Stimulated activated effector memory CD8-positive, alpha-beta T cell treated with anti-CD3 and anti-CD28 coated beads, Interleukin-12 subunit alpha, Interleukin-12 subunit beta, amount 100 ng/mL, for 72 hours (primary cell): ENCODE data around the gene UBA1.

Source experiments
- ATAC-seq: fragments of 150-1000 bp; cut with Tn5 transposase; 2 replicates; pipeline ENCODE4 v1.10.0; 2021
- DNase-seq, 2 donors: peaks; one replicate each; pipeline ENCODE4 v3.0.0; 2021 to 2022; ENCODE audit warnings: low spot score in 2 of 2
- H3K27ac Mint-ChIP-seq: one replicate; pipeline ENCODE4 v1.8.0; 2022; ENCODE audit warnings: mild to moderate bottlenecking, mixed read lengths
- H3K36me3 Mint-ChIP-seq: one replicate; pipeline ENCODE4 v1.8.0; 2022; ENCODE audit warnings: mild to moderate bottlenecking, mixed read lengths
- H3K4me1 Mint-ChIP-seq: one replicate; pipeline ENCODE4 v1.8.0; 2022; ENCODE audit warnings: mixed read lengths
- H3K4me3 Mint-ChIP-seq: one replicate; pipeline ENCODE4 v1.8.0; 2022; ENCODE audit warnings: mild to moderate bottlenecking, mixed read lengths
- H3K9me3 Mint-ChIP-seq: one replicate; pipeline ENCODE4 v1.8.0; 2022; ENCODE audit warnings: mixed read lengths

Gene UBA1

GRCh38 chrX:47193475-47194193 lies at the start of gene UBA1:
TSS of gene UBA1 (plus strand) at chrX:47193829. CDS start at chrX:47198803, 4,974 bp downstream.
- ATAC-seq = peak; percentile 81
- Mint-ChIP-seq H3K4me1 (peaks cover 55% of the 10 kb centered on the region), H3K4me3 (peak within 1 kb of the TSS; percentile 97), H3K36me3 (peaks cover 50% of the 10 kb centered on the region), H3K27ac (peak within 1 kb of the TSS; percentile 97), H3K9me3 (no peaks in the 10 kb centered on the region)
- DNase-seq = peak; percentile 74 to 92

DNA sequence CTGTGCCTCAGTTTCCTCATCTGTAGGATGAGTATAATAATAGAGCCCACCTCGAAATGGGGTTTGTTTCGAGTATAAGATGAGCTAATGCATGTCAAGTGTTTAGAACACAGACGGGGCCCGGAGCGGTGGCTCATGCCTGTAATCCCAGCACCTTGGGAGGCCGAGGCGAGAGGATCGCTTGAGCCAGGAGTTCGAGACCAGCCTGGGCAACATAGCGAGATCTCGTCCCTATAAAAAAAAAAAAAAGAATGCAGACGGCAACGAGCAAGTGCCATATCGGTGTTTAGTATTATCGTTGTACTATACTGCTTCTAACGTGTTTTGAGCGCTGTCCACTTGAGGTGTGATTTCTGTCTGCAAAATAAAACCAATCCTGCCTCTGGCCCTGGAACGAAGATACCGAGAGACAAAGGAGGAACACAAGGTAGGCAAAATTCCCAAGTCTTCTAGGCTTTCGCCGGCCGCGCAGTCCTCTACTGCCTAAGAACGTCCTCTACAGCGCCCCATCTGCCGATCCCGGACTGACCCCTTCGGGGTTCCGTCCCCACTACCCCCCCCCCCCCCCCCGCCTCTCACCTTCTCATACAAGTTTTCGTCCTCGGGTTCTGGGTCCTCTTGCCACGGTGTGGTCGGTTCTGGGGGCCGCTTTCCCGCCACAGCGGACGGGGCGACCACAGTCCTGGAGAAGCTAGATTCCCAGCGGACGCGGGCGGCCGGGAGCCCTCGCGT lies 49.6 kb upstream of the UBA1 start:
- H3K9me3 Mint-ChIP-seq = no peaks in the 10 kb centered on the region
- ATAC-seq (no peak), DNase-seq (no peak)
- H3K36me3 Mint-ChIP-seq = peaks cover 76% of the 10 kb centered on the region
- peaks cover 38% of the 10 kb centered on the region for H3K4me1 Mint-ChIP-seq
- H3K4me3 Mint-ChIP-seq = peak overlapping the region; percentile 98
- peak overlapping the region; percentile 100 for H3K27ac Mint-ChIP-seq

GRCh38 chrX:47144626-47145394 lies 48.8 kb upstream of the UBA1 start, which contains the start of the genes NDUFB11 and RBM10:
TSS of gene NDUFB11 (minus strand) at chrX:47144702. CDS start at chrX:47144679, 23 bp downstream.
TSS of gene RBM10 (plus strand) at chrX:47145221. CDS start at chrX:47147482, 2,261 bp downstream.
- Mint-ChIP-seq H3K36me3 (peaks cover 77% of the 10 kb centered on the region), H3K9me3 (no peaks in the 10 kb centered on the region), H3K27ac (peak within 1 kb of the TSS; percentile 100), H3K4me1 (peaks cover 38% of the 10 kb centered on the region), H3K4me3 (peak within 1 kb of the TSS; percentile 98)
- ATAC-seq = peak; percentile 95
- peak; percentile 64 to 90 for DNase-seq

DNA sequence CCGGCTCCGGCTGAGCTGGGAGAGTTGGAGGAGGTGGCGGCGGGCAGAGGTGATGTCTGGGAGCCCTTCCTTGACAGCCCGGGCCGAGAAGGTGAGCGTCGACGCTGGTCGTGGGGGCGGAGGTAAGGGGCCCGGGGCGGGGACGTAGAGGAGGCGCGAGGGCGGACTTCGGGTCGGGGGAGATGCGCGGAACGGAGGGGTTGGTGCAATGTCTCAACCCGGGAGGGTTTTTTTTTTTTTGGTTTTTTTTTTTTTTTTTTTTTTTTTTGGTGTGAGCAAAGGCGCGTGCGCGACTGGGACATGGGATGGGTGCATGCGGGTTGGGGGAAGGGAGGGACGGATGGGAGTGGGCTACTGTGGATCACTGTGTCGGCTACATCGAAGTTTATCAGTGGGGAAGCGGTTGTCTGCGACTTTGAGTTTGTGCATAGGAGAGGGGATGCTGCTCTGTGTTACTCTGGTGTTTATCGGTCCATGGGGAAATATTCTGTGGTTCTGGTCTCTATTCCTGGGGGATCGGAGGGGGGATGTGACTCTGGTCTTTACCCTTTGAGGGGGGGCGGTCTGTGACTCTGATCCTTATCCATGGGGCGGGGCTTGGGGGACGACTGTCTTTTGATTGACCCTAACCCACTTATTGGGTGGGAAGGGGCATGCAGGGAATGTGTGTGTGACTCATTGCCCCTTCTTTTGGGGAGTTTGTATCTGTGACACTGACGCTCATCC lies 48.1 kb upstream of the UBA1 start:
- Mint-ChIP-seq H3K4me1 (peaks cover 34% of the 10 kb centered on the region), H3K36me3 (peaks cover 80% of the 10 kb centered on the region), H3K27ac (peak overlapping the region; percentile 100), H3K9me3 (no peaks in the 10 kb centered on the region), H3K4me3 (peak overlapping the region; percentile 98)
- DNase-seq = no peak
- peak; percentile 25 for ATAC-seq

GRCh38 chrX:47146121-47146935 lies 47.3 kb upstream of the UBA1 start:
- no peak for ATAC-seq
- Mint-ChIP-seq H3K4me3 (peak overlapping the region; percentile 98), H3K4me1 (peaks cover 29% of the 10 kb centered on the region), H3K9me3 (no peaks in the 10 kb centered on the region), H3K36me3 (peaks cover 80% of the 10 kb centered on the region), H3K27ac (peak overlapping the region; percentile 100)
- DNase-seq = no peak

- Mint-ChIP-seq H3K4me3 (peak overlapping the region; percentile 98), H3K27ac (peak overlapping the region; percentile 90), H3K36me3 (peaks cover 80% of the 10 kb centered on the region), H3K9me3 (no peaks in the 10 kb centered on the region), H3K4me1 (peaks cover 29% of the 10 kb centered on the region)
- DNase-seq (no peak), ATAC-seq (no peak)
Measured at GRCh38 chrX:47146936-47147859, 46.4 kb upstream of the UBA1 start.

- Mint-ChIP-seq H3K27ac (no peak overlapping the region), H3K9me3 (no peaks in the 10 kb centered on the region), H3K36me3 (peaks cover 85% of the 10 kb centered on the region), H3K4me3 (no peak overlapping the region), H3K4me1 (peaks cover 16% of the 10 kb centered on the region)
- ATAC-seq = peak; percentile 17
- DNase-seq = no peak
Measured at GRCh38 chrX:47148946-47149345, 44.7 kb upstream of the UBA1 start.

DNA sequence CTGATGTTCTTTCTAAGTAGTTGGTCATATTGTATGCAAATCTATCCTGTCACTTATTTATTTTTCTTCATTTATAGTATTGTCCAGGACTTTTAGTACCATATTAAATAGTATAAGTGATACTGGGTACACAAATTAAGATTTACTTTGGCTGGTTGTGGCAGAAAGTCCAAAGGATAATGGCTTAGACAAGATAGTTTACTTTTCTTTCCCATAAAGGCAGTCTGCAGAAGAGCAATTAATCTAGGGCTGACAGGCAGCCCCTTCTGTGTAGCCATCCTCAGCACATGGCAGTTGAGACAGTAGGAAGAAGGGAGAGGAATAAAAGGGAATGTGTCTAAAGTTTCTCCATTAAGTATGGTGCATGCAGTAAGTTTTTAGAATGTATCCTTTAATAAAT lies 42.2 kb upstream of the UBA1 start:
- no peak for ATAC-seq
- H3K27ac Mint-ChIP-seq = no peak overlapping the region
- H3K9me3 Mint-ChIP-seq = no peaks in the 10 kb centered on the region
- H3K4me3 Mint-ChIP-seq = no peak overlapping the region
- DNase-seq = no peak
- peaks cover 92% of the 10 kb centered on the region for H3K36me3 Mint-ChIP-seq
- H3K4me1 Mint-ChIP-seq = peaks cover 16% of the 10 kb centered on the region

DNA sequence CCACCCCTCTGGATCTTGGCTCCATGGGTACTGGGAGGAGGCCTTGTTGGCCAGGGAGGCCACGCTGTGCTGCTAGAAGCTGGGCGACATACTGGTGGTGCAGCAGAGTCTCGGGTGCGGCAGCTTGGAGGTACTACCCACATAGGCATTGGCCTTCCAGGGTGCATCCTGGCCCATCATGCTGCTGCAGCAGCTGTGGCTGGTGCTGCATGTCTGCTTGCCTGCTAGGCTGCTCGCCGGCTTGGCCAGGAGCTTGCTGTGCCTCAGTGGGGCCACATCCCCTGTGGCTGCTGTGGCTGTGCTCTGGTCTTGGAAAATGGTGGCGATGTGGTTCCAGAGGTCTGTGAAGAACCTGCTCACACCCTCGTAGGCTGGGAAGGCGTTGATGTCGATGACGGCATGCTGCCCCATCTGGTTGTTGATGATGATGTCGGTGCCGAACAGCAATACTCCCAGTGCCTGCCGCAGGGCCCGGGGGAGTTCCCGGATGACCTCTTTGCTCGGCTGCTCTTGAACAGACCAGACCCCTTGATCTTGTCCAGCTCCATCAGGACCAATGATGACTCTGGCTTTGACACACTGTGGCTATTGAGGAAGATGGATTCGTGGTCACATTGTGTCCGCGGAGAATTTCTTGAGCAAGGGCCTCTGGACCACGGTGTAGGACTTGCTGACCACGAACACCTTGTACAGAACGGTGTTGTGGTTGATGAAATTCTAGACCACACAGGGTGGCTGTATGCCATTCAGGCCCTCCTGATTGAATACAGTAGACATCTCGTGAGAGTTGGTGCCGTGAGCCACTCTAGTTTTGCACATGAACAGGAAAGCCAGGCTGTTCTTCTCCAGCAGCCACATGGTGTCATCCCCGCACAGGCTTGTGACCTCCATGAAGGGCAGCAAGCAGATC lies 36.8 kb upstream of the UBA1 start:
- Mint-ChIP-seq H3K36me3 (peaks cover 90% of the 10 kb centered on the region), H3K4me3 (no peak overlapping the region)
- DNase-seq = no peak

GRCh38 chrX:47158131-47158530 lies 35.5 kb upstream of the UBA1 start:
- DNase-seq (no peak), ATAC-seq (no peak)
- Mint-ChIP-seq H3K36me3 (peaks cover 87% of the 10 kb centered on the region), H3K4me3 (no peak overlapping the region), H3K27ac (no peak overlapping the region), H3K9me3 (no peaks in the 10 kb centered on the region), H3K4me1 (no peaks in the 10 kb centered on the region)

More for the DNA sequence above, 36.8 kb upstream of the UBA1 start:
- Mint-ChIP-seq H3K9me3 (no peaks in the 10 kb centered on the region), H3K4me1 (no peaks in the 10 kb centered on the region), H3K27ac (no peak overlapping the region)
- ATAC-seq = no peak

- Mint-ChIP-seq H3K9me3 (no peaks in the 10 kb centered on the region), H3K27ac (no peak overlapping the region), H3K4me1 (no peaks in the 10 kb centered on the region), H3K4me3 (no peak overlapping the region), H3K36me3 (peaks cover 86% of the 10 kb centered on the region)
- ATAC-seq (no peak), DNase-seq (no peak)
Measured at GRCh38 chrX:47158781-47159180, 34.8 kb upstream of the UBA1 start.

DNA sequence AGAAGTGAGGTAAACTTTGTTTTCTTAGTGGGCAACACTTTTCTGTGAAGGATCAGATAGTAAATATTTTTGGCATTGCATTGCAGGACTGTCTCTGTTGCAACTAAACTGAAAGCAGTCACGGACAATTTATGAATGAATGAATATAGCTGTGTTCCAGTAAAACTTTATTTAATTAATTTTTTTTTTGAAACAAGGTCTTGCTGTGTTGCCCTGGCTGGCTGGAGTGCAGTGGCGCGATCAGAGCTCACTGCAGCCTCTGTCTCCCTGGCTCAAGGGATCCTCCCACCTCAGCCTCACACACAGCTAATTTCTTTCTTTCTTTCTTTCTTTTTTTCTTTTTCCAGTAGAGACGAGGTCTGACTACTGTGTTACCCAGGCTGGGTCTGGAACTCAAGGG lies 32.8 kb upstream of the UBA1 start:
- ATAC-seq = no peak
- no peak for DNase-seq

More for the DNA sequence above, 32.8 kb upstream of the UBA1 start:
- Mint-ChIP-seq H3K27ac (no peak overlapping the region), H3K9me3 (no peaks in the 10 kb centered on the region), H3K4me1 (no peaks in the 10 kb centered on the region), H3K36me3 (peaks cover 81% of the 10 kb centered on the region), H3K4me3 (no peak overlapping the region)
